ENCODE results near the gene EDARADD. TPM values are rescaled to one million over a fixed set of nuclear protein-coding genes. Genes with fewer than 3 reads are reported as not detected.
"Not testable (repeated sequence)": the region's sequence is repeated elsewhere in the genome, so short reads cannot be mapped to it uniquely, and the experiment has no call there.

The EDARADD gene
- total RNA-seq, 1 donor from 2014 or later, result 1.6 TPM

- intact Hi-C loops (cut with DNase I), result no loop called here
- ATAC-seq (no peak), DNase-seq (ENCODE audit: missing footprints) (no peak)
Observed at GRCh38 chr1:236502972-236503639, 109.0 kb downstream of the EDARADD start.

GRCh38 chr1:236504338-236504737, 110.3 kb downstream of the EDARADD start:
- DNase-seq (ENCODE audit: missing footprints); ATAC-seq; intact Hi-C loops (cut with DNase I): not testable (repeated sequence)

DNA sequence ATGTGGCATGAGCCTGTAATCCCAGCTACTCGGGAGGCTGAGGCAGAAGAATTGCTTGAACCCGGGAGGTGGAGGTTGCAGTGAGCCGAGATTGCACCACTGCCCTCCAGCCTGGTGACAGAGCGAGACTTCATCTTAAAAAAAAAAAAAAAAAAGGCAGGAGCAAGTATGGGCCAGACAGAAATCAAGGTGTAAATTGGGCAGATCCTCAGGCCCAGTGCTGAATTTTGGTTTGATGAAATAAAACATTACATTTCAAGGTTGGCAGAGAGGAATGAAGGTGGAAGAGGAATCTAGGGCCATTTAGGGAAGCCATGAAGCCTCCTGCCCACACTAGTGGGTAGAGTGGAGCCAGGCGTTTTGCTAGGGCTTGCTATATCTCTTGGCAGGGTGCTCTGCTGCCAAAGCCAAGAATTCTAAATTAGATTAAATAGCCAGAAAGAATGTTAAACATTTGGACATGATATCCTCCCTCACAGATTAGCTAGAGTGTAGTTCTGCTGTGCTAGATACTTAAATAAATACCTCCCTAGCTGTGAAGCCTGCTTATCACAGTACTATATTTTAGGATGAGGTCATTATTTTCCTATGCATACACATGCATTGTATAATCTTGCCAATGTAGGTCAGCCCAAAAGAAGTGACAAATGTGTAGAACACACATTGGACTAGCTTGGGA, 113.1 kb downstream of the EDARADD start:
- ATAC-seq (peak; percentile 95), DNase-seq (ENCODE audit: missing footprints) (no peak)
- intact Hi-C loops (cut with DNase I), result no loop called here

GRCh38 chr1:236508593-236509027, 114.5 kb downstream of the EDARADD start:
- intact Hi-C loops (cut with DNase I), result no loop called here

DNA sequence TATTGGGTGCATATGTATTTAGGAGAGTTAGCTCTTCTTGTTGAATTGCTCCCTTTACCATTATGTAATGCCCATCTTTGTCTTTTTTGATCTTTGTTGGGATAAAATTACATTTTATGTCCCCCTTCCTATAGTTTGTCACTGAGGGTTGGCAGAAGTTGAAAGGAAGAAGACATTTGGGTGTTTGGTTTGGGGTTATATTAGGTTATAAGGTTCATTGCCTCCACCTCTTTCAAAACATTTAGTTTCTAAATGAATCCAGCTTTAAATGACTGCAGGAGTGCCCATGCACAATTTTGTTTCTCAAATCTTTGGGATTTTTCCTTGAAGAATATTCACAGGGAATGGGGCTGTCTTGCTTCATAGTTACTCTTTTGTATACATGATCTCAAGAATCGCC, 115.1 kb downstream of the EDARADD start:
- DNase-seq (ENCODE audit: missing footprints) (no peak), ATAC-seq (no peak)
- intact Hi-C loops (cut with DNase I), result no loop called here

More at GRCh38 chr1:236508593-236509027, 114.5 kb downstream of the EDARADD start:
- DNase-seq (ENCODE audit: missing footprints), result no peak
- ATAC-seq, result no peak

DNA sequence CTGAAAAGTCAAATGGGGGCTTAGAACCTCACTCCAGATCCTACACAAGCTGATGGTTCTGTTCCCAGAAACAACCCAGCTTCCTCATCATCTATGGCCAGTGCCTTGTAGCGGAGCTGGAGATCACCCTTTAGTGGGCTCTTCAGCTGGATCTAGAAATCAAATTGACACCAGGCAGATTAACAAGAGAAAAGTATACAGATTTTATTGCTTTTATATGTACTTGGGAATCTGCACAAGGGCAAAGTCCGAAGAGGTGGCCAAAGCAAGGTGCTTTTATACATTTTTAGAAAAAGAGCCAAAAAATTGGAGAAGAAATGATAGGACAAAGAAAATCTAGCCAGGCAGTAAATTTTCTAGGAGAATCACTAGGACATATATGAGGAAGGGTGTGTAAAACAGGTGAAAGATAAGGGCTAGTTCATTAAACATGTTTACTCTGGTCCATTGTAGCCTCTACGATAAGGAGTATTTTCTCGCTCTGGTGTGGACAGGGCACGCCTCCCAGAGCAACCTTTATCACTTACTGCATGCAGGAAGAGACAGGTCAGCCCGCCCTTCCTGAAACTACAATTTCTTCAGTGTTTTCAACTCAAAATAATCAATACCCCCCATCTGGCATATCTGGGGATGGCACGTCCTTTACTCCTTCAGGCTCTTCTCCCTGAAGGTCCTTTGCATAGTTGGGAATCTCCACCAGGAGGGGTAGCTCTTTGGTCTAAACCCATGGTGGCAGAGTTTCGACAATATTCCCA, 115.7 kb downstream of the EDARADD start:
- intact Hi-C loops (cut with DNase I), result no loop called here
- DNase-seq (ENCODE audit: missing footprints) (no peak), ATAC-seq (no peak)

DNA sequence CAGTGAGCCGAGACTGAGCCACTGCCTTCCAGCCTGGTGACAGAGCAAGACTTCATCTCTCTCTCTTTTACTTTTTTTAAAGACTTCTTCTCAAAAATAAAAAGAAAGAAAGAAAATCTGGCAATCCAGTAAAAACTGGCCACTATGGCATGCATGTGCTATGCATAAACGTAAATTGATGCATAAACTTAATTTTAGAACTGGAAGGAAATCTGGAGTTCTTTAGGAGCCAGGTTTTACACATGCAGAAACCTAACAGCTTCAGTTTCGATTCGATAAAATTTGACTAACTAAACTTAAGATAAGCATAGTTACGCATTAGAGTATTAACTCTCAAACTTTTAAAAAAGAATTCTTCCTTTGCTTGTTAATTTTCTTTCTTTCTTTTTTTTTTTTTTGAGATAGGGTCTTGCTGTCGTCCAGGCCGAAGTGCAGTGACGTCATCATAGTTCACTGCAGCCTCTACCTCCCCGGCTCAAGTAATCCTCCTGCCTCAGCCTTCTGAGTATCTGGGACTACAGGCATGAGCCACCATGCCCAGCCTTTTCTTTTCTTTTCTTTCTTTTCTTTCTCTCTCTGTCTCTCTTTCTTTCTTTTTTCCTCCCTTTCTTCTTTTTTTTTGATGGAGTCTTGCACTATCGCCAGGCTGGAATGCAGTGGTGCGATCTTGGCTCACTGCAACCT, 117.8 kb downstream of the EDARADD start:
- DNase-seq (ENCODE audit: missing footprints) (no peak), ATAC-seq (no peak)
- intact Hi-C loops (cut with DNase I), result no loop called here

DNA sequence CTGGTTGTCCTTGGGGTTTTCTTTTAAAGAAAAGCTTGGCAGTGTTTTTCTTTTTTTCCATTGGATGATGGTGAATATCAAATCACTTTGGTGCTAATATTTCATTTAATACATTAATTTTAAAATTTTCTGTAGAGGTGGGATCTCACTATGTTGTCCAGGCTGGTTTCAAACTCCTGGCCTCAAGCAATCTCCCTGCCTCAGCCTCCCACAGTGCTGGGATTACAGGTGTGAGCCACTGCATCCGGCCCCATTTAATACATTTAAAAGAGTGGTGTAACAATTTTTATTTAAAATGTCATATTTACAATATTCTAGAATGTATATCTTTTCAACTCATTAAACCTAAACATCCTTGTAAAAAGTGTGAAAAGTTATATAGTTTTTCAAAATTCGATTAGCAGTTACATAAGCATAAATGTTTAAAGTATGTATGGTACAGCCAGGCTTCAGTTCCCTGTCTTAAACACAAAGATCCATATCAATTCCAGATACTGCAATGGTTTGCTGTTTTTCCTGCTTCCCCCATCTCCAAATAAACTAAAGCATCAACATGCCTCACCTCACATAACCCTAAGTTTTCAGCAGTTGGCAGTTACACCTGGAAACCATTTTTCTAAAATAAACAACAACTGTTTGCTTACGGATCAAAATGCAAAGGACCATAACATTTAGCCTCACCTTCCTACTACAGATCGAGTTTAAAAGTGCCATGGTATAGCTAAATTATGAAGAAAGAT, 120.8 kb downstream of the EDARADD start:
- DNase-seq (ENCODE audit: missing footprints), result no peak
- intact Hi-C loops (cut with DNase I), result no loop called here
- ATAC-seq, result no peak

DNA sequence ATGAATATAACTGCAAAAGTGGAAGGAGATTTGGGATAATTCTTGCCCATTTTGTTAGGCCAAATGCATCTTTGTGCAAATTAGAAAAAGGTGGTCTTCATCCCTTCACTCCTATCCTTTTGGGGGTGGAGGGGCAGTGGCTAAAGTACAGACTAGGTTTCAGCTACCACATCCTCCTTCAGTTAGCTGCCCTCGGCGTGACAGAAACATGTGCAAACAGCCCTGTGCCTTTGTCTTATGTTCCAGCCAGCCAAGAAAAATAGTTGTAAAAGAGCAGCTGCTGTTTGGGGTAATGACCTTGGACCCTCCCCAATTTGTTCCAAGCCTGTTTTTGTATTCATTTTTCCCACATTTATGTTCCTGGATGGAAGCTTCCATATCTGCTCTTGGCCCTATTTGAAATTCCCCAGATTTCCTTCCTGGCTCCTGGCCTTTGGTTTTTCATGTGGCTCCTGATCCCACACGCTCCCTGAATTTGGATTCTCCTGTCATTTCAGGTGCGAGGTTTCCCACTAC, 121.4 kb downstream of the EDARADD start:
- DNase-seq (ENCODE audit: missing footprints) (no peak), ATAC-seq (no peak)
- intact Hi-C loops (cut with DNase I), result no loop called here

GRCh38 chr1:236516929-236517704, 123.0 kb downstream of the EDARADD start:
- intact Hi-C loops (cut with DNase I), result no loop called here
- DNase-seq (ENCODE audit: missing footprints) (no peak), ATAC-seq (no peak)

GRCh38 chr1:236518322-236518721, 124.2 kb downstream of the EDARADD start:
- ATAC-seq, result no peak
- no peak for DNase-seq (ENCODE audit: missing footprints)
- intact Hi-C loops (cut with DNase I), result no loop called here

- ATAC-seq (no peak), DNase-seq (ENCODE audit: missing footprints) (no peak)
- intact Hi-C loops (cut with DNase I), result loop anchor here (5.0 kb wide), 1 partner anchor 238 kb away; the partner anchor contains the start of gene ERO1B
Observed at GRCh38 chr1:236520445-236521005, 126.4 kb downstream of the EDARADD start.

DNA sequence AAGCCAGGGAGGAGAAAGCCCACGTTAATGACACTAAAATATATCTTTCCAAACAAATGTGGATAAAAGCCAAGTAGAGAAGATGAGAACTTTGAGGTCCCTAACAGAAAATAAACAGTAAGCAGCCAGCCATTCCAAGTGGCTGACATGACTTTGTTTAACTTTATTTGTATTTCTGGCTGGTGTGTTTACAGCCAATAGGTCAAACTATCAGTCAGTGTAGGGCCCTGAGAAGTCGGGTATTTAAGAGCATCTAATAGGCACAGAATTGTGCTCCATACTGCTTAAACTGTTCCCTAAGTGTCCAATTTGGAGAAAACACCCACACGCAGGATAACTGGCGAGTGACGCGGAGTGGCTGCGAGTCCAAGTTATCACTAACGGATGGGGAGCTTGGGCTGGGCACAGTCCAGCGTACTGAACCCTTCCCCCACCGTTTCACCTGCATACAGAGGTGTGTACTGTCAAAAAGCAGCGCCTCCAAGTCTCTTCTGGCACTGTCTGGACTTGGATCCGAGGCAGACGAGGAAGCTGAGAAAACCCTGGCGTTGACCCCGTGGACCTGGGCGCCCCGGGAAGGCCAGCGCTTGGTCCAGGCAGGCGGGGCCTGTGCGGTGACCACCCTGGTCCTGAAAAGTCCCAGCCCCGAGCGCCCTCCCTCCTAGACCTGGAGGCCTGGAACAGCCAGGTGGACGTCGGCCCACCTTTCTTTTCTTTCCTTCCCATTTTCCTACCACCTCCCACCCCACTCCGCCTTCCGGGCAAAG, 129.0 kb downstream of the EDARADD start:
- intact Hi-C loops (cut with DNase I), result loop anchor here (5.0 kb wide), 1 partner anchor 241 kb away; the partner anchor contains the start of gene ERO1B
- ATAC-seq (peak; percentile 59), DNase-seq (ENCODE audit: missing footprints) (no peak)

DNA sequence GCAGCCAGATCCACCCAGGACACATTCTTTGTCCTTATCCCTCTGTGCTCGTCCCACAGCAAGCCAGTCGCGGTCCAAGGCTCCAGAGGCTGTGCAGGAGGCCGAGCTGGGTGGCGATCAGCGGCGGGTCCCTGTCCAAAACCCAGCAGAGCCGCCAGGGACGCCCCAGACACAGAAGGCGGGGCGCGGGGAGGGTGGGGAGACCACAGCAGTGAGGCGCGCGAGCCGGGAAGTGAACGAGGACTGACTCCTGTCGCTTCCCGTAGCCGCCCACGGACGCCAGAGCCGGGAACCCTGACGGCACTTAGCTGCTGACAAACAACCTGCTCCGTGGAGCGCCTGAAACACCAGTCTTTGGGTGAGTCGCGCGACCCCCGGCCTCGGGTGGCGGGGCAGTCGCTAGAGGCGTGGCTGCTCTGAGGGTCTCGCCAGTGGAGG, 129.6 kb downstream of the EDARADD start, which contains the start of gene LGALS8:
Gene LGALS8, plus strand, starts transcription at position 279 of the 438 bp plus-strand sequence. CDS start 2,089 bp downstream, outside the sequence.
- DNase-seq (ENCODE audit: missing footprints) (peak; percentile 96), ATAC-seq (peak; percentile 96)
- intact Hi-C loops (cut with DNase I), result loop anchor here (5.0 kb wide), 1 partner anchor 241 kb away; the partner anchor contains the start of gene ERO1B

DNA sequence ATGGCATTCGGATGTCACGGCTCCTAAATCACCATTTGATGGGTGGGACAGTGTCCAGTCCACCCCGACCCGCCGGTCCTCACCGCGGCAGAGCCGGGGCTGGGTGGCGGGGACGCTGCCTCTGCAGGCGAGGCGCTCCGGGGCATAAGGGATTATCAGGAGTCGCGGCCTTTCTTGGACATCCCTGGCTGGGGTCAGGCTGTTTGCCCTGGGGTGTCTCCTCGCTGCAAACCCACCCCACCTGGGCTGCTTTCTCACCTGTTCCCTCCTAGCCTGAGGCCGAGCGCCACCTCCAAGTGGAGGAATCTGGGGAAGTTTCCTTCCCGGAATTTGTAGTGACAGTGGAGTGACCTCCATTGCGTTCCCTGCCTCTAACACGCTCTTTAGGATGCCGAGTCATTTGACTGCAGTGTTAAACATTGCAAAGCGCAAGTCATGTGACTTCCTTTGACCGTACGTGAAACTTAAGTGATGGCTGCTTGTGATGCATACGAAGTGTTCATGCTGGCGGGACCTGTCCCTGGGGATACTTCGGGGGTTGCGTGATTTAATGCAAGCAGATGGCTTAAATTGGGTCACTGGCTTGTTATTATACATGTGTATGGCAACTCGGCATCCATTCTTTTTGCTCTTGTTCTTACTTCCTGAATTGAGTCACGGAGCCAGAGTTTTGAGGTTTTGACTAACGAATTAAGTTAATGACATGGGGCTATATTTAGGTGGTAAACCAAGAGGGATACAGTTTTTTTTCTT, 130.2 kb downstream of the EDARADD start:
- ATAC-seq (peak; percentile 68), DNase-seq (ENCODE audit: missing footprints) (peak; percentile 68)
- intact Hi-C loops (cut with DNase I), result loop anchor here (5.0 kb wide), 1 partner anchor 242 kb away; the partner anchor contains the start of gene ERO1B

Data from Right ventricle myocardium inferior (tissue), 1 donor.